NCI-H345 treated with DMSO at 0.1 percent for 48 hours (cell line): ENCODE measurements around the gene IFT88.

Experiments used
- DNase-seq: peaks from one replicate; lab custom pipeline; 2025; ENCODE audit not compliant: unreplicated experiment; lab: John Stamatoyannopoulos, UW

Gene IFT88

DNA sequence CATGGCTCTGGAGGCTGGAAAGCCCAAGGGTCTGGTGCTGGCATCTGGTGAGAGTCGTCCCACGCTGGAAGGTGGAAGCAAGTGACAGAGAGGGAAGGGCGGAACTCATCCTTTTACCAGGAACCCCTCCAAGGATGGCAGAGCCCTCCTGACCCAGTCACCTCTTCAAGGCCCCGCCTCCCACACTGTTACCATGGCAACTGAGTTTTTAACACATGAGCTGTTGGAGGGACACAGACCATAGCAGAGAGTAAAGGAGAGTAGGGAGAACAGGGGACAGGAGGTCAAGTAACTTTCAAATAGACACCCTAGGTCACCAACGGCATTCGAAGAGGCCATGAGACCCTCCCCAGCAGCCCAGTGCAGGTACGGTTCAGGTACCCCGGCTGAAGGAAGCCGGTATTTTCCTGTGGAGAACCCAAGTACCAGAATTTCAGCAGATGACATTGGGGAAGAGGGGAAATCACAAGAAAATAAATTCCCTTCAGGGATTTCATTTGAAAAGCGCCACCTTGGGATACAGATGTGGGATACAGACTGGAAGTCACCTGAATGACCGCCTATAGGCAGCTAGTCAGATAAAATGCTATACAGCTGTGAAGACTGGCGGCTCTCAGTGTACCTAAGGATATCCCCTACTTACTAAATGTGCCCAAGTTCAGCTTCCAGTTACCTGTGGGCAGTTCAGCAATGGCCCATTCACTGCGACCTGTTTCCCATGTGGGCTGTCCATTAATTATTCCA, 144.5 kb downstream of the IFT88 start:
- no peak for DNase-seq

DNA sequence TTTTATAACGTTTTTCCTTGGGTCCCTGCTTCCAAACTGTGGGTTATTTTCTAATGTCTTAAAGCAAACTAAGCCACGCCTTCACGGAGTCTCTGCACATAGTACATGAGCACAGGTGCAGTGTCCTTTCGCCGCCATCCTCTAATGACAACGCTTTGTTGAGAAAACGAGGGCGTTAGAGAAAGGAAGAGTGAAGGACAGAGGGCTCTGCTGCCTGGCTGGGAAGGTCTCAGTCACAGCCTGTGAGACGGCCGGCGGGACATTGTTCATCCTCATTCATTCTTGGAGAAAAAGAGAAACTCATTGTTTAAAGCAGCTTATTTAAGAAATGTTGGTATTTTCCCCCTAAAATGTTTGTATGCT, 146.0 kb downstream of the IFT88 start:
- DNase-seq: no peak

DNA sequence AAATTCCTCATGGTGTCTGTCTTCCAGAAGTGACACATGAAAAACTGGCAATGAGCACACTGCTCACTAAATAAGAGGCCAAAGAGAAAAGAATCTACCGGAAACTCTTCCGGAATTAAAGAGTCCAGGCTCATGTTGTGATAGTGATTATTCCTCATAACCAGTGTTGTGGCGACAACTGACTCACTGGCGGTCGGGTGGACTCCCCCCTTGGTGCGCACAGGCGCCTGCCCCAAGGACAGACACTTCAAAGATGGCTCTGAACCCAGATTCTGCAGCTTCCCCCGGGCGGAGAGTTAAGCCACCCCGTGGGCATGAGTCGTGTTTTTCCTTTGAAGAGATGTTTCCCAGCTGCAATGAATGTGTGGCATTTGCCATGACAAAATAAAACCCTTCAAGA, 146.8 kb downstream of the IFT88 start:
- DNase-seq: no peak

DNA sequence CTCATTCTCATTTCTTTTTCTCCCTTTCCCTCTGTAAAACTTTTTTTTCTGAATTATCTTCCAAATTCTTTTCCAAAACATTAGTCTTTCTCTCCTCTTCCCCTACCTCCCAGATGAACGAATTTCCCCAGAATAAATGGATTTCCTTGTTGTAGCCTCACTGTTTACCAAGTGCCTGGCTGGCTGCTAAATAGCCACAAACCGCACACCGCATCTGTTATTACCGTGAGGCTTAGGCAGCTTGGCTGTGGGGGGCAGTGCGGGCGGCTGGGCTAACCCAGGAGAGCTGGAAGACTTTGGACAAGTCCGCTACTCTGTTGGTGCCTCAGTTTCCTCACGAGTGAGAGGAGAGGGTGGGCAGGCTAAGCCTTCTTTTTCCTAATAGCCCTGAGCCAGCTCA, 147.2 kb downstream of the IFT88 start:
- DNase-seq: no peak

- no peak for DNase-seq
Observed at GRCh38 chr13:20714563-20715329, 147.8 kb downstream of the IFT88 start.

DNA sequence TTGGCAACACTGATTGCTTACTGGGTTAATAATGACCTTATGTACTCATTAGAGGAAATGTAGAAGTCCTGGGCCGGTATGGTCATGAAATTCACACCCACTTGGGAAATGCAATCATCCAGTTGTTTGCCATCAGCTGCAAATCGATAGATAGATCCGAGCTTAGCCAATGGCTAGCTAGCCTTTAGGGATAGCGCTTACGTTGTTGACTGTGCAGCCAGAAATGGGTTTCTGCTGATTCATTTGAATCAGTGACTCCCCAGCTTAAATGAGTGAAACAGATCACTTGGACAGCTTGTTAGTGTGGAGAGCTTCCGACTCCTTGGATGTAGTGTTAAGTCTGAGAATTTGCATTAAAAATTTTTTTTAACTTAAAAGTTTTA, 148.4 kb downstream of the IFT88 start:
- DNase-seq: no peak

DNA sequence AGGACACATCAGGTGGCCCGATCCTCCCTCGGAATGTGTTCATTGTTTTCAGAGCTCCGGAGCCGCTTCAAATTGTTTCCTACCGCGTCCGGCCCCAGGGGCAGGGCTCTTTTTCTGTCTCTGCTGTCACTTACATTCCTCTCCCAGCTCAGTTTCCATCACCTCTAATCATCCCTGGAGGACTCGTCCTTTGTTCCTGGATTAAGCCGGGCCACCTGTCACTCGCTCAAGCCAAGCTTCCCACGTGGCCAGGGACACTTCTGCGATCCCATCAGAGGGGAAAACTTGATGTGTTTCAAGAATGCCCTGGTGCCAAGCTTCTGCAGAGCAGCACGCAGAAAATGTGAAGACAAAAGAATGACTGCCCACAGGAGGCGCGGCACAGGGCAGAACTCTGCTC, 150.0 kb downstream of the IFT88 start:
- no peak for DNase-seq

- DNase-seq: no peak
Observed at GRCh38 chr13:20717581-20718542, 150.9 kb downstream of the IFT88 start.

- no peak for DNase-seq
Observed at GRCh38 chr13:20718958-20719566, 152.1 kb downstream of the IFT88 start.

GRCh38 chr13:20719783-20720182, 152.8 kb downstream of the IFT88 start:
- no peak for DNase-seq

- no peak for DNase-seq
Observed at GRCh38 chr13:20720499-20720898, 153.5 kb downstream of the IFT88 start.

DNA sequence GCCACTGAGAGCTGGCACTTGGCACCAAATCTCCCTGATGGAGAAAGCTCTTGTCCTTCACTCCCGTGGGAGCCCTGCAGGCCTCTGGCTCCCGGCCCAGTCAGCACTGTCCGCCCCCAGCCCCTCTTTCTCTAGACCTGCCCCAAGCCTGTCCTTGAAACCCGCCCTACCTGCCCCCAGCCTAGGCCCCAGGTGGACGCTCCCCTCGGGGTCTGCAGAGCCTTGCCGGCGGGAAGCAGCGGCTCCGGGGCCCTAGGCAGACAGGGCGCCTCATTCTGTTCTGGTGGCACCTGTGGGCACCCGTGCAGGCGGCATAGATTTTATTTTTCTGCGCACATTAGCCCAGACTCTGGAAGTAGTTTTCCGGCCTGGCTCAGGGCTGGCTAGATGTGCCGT, 154.1 kb downstream of the IFT88 start:
- no peak for DNase-seq

- DNase-seq: no peak
Observed at GRCh38 chr13:20721454-20722357, 154.7 kb downstream of the IFT88 start.

DNA sequence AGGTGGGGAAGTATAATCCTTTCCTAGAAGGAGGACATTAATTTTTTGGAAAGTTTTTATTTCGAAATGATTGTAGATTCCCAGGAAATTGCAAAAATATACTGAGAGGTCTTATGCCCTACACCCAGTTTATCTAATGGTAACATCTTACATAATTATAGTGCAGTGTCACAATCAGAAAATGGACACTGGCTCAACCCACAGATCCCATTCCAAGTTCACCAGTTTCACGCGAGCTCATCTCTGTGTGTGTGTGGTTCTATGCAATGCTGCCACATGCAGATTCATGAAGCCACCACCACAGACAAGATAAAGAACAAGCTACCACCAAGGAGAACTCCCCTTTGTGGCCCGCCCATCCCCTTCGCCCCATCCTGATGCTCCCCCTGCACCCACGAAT, 160.9 kb downstream of the IFT88 start:
- DNase-seq: no peak

- no peak for DNase-seq
Observed at GRCh38 chr13:20728579-20729311, 161.8 kb downstream of the IFT88 start.

- no peak for DNase-seq
Observed at GRCh38 chr13:20729633-20730585, 163.0 kb downstream of the IFT88 start.

- DNase-seq: no peak
Observed at GRCh38 chr13:20738616-20739015, 171.7 kb downstream of the IFT88 start.

GRCh38 chr13:20740021-20740420, 173.1 kb downstream of the IFT88 start:
- DNase-seq: no peak
